ENCODE results near the gene NEK7.
"Not testable (repeated sequence)": the region's sequence is repeated elsewhere in the genome, so short reads cannot be mapped to it uniquely, and the experiment has no call there.

- not testable (repeated sequence) for TF ChIP-seq ZNF274 (IDR thresholded peaks at IDR 0.05; ENCODE audit: low read depth, low read length); SUZ12 (IDR thresholded peaks at IDR 0.05; ENCODE audit: extremely low read depth, insufficient read depth, insufficient read length)
- peak; percentile 22 for TF ChIP-seq YY1 (IDR thresholded peaks at IDR 0.05; ENCODE audit: insufficient read depth, insufficient read length)
Measured at GRCh38 chr1:198314817-198315216, 158.0 kb downstream of the NEK7 start.

Measured in NT2/D1 (cell line).